HEK293 (cell line): ENCODE measurements around the gene AQP6.

ENCODE experiments used
- CTCF ChIA-PET: fragments of 350-600 bp; formaldehyde crosslinking; extraction: SDS; loops from one replicate; lab custom pipeline; 2021; ENCODE audit warnings: antibody characterized with exemption; lab: Yijun Ruan, JAX
- POLR2A ChIA-PET: fragments of 300-600 bp; formaldehyde crosslinking; extraction: SDS; loops from one replicate; lab custom pipeline; 2020; ENCODE audit warnings: antibody characterized with exemption, inconsistent platforms; lab: Yijun Ruan, JAX
- H3K27ac ChIP-seq: fragments of 200-500 bp; sonication (Bioruptor generic); 2 replicates; pipeline ENCODE4 v1.5.1; 2014; ENCODE audit warnings: low read depth, low read length, control low read depth, inconsistent platforms; ENCODE audit errors: extremely low read depth
- H3K36me3 ChIP-seq, 2 experiments: fragments of 200-500 bp in 1 of 2; sonication (Bioruptor generic) in 1 of 2; 1 replicate in 1 of 2; 2 replicates in 1 of 2; pipeline ENCODE4 v1.5.1; 2014 to 2017; ENCODE audit warnings: inconsistent platforms in 2 of 2, low read length in 2 of 2; ENCODE audit not compliant: control insufficient read depth in 2 of 2, insufficient read depth in 1 of 2
- H3K4me1 ChIP-seq: fragments of 200-500 bp; sonication (Bioruptor generic); 2 replicates; pipeline ENCODE4 v1.5.1; 2014; ENCODE audit warnings: mild to moderate bottlenecking, low read length, inconsistent platforms; ENCODE audit not compliant: control insufficient read depth, insufficient read depth
- H3K4me3 ChIP-seq: 2 replicates; pipeline ENCODE4 v1.5.1; 2011; ENCODE audit warnings: low read depth, mild to moderate bottlenecking, control low read depth, low read length, moderate library complexity
- H3K9me3 ChIP-seq: fragments of 200-500 bp; sonication (Bioruptor generic); 2 replicates; pipeline ENCODE4 v1.5.1; 2014; ENCODE audit warnings: low read depth, low read length, inconsistent platforms; ENCODE audit not compliant: control insufficient read depth, insufficient read depth
- HOXD13 ChIP-seq: sonication (generic); formaldehyde crosslinking; IDR thresholded peaks from 2 replicates; pipeline ENCODE4 v1.8.0; 2022; ENCODE audit warnings: missing genetic modification reagents, borderline replicate concordance
- MEIS1 ChIP-seq: sonication (generic); formaldehyde crosslinking; IDR thresholded peaks from 2 replicates; pipeline ENCODE4 v1.8.1; 2022; ENCODE audit warnings: missing genetic modification reagents, mild to moderate bottlenecking, borderline replicate concordance
- MYNN ChIP-seq: fragments of 450-650 bp; formaldehyde crosslinking; IDR thresholded peaks from 2 replicates; pipeline ENCODE4 v1.5.1; 2016; ENCODE audit warnings: missing biosample characterization, missing genetic modification characterization, borderline replicate concordance
- OVOL3 ChIP-seq: fragments of 450-650 bp; formaldehyde crosslinking; IDR thresholded peaks from 2 replicates; pipeline ENCODE4 v1.5.1; 2016; ENCODE audit warnings: missing biosample characterization, missing genetic modification characterization
- REPIN1 ChIP-seq: fragments of 450-650 bp; formaldehyde crosslinking; IDR thresholded peaks from 2 replicates; pipeline ENCODE4 v1.5.1; 2017; ENCODE audit warnings: missing biosample characterization, missing genetic modification characterization, low read depth
- SP3 ChIP-seq: fragments of 450-650 bp; formaldehyde crosslinking; IDR thresholded peaks from 2 replicates; pipeline ENCODE4 v1.5.1; 2016; ENCODE audit warnings: missing biosample characterization, missing genetic modification characterization
- YY1 ChIP-seq: fragments of 450-650 bp; formaldehyde crosslinking; IDR thresholded peaks from 2 replicates; pipeline ENCODE4 v1.5.1; 2018; ENCODE audit warnings: missing biosample characterization, missing genetic modification characterization
- ZFP37 ChIP-seq: fragments of 450-650 bp; formaldehyde crosslinking; IDR thresholded peaks from 2 replicates; pipeline ENCODE4 v1.5.1; 2016; ENCODE audit warnings: missing biosample characterization, missing genetic modification characterization
- ZNF174 ChIP-seq: fragments of 450-650 bp; formaldehyde crosslinking; IDR thresholded peaks from 2 replicates; pipeline ENCODE4 v1.5.0; 2017; ENCODE audit warnings: missing biosample characterization, mild to moderate bottlenecking, missing genetic modification characterization
- ZNF223 ChIP-seq: fragments of 450-650 bp; formaldehyde crosslinking; IDR thresholded peaks from 2 replicates; pipeline ENCODE4 v1.5.1; 2016; ENCODE audit warnings: missing biosample characterization, missing genetic modification characterization
- ZNF23 ChIP-seq: fragments of 450-650 bp; formaldehyde crosslinking; IDR thresholded peaks from 2 replicates; pipeline ENCODE4 v1.5.1; 2016; ENCODE audit warnings: missing biosample characterization, missing genetic modification characterization, borderline replicate concordance
- ZNF248 ChIP-seq: fragments of 450-650 bp; formaldehyde crosslinking; IDR thresholded peaks from 2 replicates; pipeline ENCODE4 v1.5.1; 2017; ENCODE audit warnings: missing biosample characterization, missing genetic modification characterization
- ZNF311 ChIP-seq: fragments of 450-650 bp; formaldehyde crosslinking; IDR thresholded peaks from 2 replicates; pipeline ENCODE4 v1.5.1; 2017; ENCODE audit warnings: missing biosample characterization, missing genetic modification characterization, borderline replicate concordance
- ZNF391 ChIP-seq: fragments of 450-650 bp; formaldehyde crosslinking; IDR thresholded peaks from 2 replicates; pipeline ENCODE4 v1.5.1; 2016; ENCODE audit warnings: low read depth, missing biosample characterization, missing genetic modification characterization, borderline replicate concordance
- ZNF398 ChIP-seq: fragments of 450-650 bp; formaldehyde crosslinking; IDR thresholded peaks from 2 replicates; pipeline ENCODE4 v1.5.1; 2017; ENCODE audit warnings: missing biosample characterization, missing genetic modification characterization
- ZNF433 ChIP-seq: fragments of 450-650 bp; formaldehyde crosslinking; IDR thresholded peaks from 2 replicates; pipeline ENCODE4 v1.5.1; 2016; ENCODE audit warnings: missing biosample characterization, missing genetic modification characterization, low read depth
- ZNF513 ChIP-seq: fragments of 450-650 bp; IDR thresholded peaks from 2 replicates; pipeline ENCODE4 v1.5.1; 2018; ENCODE audit warnings: missing biosample characterization, missing genetic modification characterization
- ZNF529 ChIP-seq: fragments of 450-650 bp; formaldehyde crosslinking; IDR thresholded peaks from 2 replicates; pipeline ENCODE4 v1.5.1; 2017; ENCODE audit warnings: missing genetic modification characterization, missing biosample characterization; ENCODE audit not compliant: insufficient replicate concordance
- ZNF610 ChIP-seq: fragments of 450-650 bp; formaldehyde crosslinking; IDR thresholded peaks from 2 replicates; pipeline ENCODE4 v1.5.1; 2016; ENCODE audit warnings: missing biosample characterization, missing genetic modification characterization, borderline replicate concordance
- ZSCAN16 ChIP-seq: fragments of 450-650 bp; formaldehyde crosslinking; IDR thresholded peaks from 2 replicates; pipeline ENCODE4 v1.5.1; 2016; ENCODE audit warnings: missing biosample characterization, missing genetic modification characterization
- ZSCAN4 ChIP-seq: fragments of 450-650 bp; formaldehyde crosslinking; IDR thresholded peaks from 2 replicates; pipeline ENCODE4 v1.5.1; 2017; ENCODE audit warnings: missing biosample characterization, missing genetic modification characterization

Gene AQP6

GRCh38 chr12:49978125-49978524 lies 5.4 kb downstream of the AQP6 start:
- ChIA-PET CTCF (interaction anchor here (0.9 to 7.5 kb wide), 5 partner anchors 11 to 93 kb away, joined by 3 to 104 read pairs (median 6); no protein-coding TSS in a partner anchor), POLR2A (no interaction called here)
- Histone ChIP-seq H3K4me1 (no peaks in the 10 kb centered on the region), H3K27ac (no peak overlapping the region), H3K4me3 (no peak overlapping the region), H3K9me3 (no peaks in the 10 kb centered on the region), H3K36me3 (peaks cover 0 to 3% of the 10 kb centered on the region in 2 experiments; a peak in 1 of 3 replicates)
- TF ChIP-seq ZNF610 (tag by site-specific recombination) (no peak), ZNF391 (tag by site-specific recombination) (no peak), HOXD13 (CRISPR knock-in tag) (no peak), ZNF174 (tag by site-specific recombination) (no peak), SP3 (tag by site-specific recombination) (no peak), ZSCAN16 (tag by site-specific recombination) (no peak), ZSCAN4 (tag by site-specific recombination) (no peak), ZNF398 (no peak), ZNF23 (tag by site-specific recombination) (no peak), ZFP37 (tag by site-specific recombination) (no peak)

GRCh38 chr12:49979016-49979586 lies 6.4 kb downstream of the AQP6 start:
- CTCF ChIA-PET = interaction anchor here (0.6 to 7.5 kb wide), 7 partner anchors 12 to 196 kb away, joined by 3 to 104 read pairs (median 7); partner anchors contain the start of gene COX14
- Histone ChIP-seq H3K4me3 (no peak overlapping the region), H3K27ac (no peak overlapping the region), H3K36me3 (peaks cover 0 to 3% of the 10 kb centered on the region in 2 experiments; a peak in 1 of 3 replicates), H3K4me1 (no peaks in the 10 kb centered on the region), H3K9me3 (no peaks in the 10 kb centered on the region)
- TF ChIP-seq ZNF513 (tag by site-specific recombination) (no peak), ZNF248 (tag by site-specific recombination) (no peak), ZNF433 (tag by site-specific recombination) (no peak), YY1 (no peak)
- POLR2A ChIA-PET = no interaction called here

GRCh38 chr12:49979791-49980190 lies 7.0 kb downstream of the AQP6 start:
- no peaks in the 10 kb centered on the region for H3K9me3 ChIP-seq
- H3K4me3 ChIP-seq = no peak overlapping the region
- CTCF ChIA-PET = interaction anchor here (1.1 to 7.5 kb wide), 7 partner anchors 12 to 206 kb away, joined by 3 to 104 read pairs (median 4); no protein-coding TSS in a partner anchor
- no peaks in the 10 kb centered on the region for H3K4me1 ChIP-seq
- TF ChIP-seq ZNF529 (no peak), OVOL3 (no peak), MYNN (tag by site-specific recombination) (no peak), MEIS1 (CRISPR knock-in tag) (no peak), REPIN1 (tag by site-specific recombination) (no peak), ZNF223 (tag by site-specific recombination) (no peak), ZNF311 (no peak)
- POLR2A ChIA-PET = no interaction called here
- no peak overlapping the region for H3K27ac ChIP-seq
- H3K36me3 ChIP-seq = peaks cover 0 to 9% of the 10 kb centered on the region in 2 experiments; a peak in 1 of 3 replicates
